Stimulated activated CD4-positive, alpha-beta T cell treated with anti-CD3 and anti-CD28 coated beads, Interleukin-1b, Interleukin-23, amount 100 ng/mL, for 48 hours (primary cell): ENCODE data around the gene ENOX2.
"Not testable (repeated sequence)": the region's sequence is repeated elsewhere in the genome, so short reads cannot be mapped to it uniquely, and the experiment has no call there.

ENCODE experiments used
- DNase-seq: peaks from one replicate; pipeline ENCODE4 v3.0.0-alpha.2; 2020

ENOX2 gene

DNA sequence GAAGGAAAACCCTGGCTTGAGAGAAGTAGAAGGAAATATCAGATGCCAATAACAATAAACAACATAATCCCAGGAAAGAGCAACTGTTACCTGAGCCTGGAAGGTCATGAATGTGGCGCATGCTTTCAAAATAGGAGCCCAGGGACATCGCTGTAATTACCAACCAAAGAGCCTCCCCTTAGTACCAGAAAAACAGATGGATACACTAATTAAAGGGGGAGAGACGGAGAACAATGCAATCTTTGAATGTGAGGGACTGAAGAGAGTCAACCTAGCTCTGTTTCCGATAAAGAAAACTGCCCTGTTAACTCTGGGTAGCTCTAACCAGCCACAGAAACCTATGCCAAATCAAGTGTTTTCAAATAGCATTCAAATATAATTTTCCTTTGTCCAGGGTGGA is 161.4 kb downstream of the ENOX2 start:
- DNase-seq = no peak

DNA sequence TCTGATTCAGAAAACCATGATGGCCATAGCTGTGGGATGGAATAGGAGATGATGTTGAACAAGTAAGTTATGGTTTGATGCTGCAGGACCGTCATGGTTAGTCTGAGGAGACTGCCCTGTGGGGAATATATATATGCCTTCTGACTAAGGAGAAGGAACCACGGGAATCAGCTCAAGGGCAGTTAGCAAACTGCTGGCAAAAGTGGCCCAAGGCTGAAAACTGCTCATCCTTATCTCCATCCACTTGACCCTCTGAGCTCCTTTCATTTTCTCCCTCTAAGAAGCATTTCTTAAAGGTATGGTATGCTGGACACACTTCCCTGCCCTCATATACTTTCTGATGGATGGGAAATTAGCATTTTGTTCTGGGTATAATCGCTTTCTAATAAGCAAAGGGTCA is 161.9 kb downstream of the ENOX2 start:
- no peak for DNase-seq

DNA sequence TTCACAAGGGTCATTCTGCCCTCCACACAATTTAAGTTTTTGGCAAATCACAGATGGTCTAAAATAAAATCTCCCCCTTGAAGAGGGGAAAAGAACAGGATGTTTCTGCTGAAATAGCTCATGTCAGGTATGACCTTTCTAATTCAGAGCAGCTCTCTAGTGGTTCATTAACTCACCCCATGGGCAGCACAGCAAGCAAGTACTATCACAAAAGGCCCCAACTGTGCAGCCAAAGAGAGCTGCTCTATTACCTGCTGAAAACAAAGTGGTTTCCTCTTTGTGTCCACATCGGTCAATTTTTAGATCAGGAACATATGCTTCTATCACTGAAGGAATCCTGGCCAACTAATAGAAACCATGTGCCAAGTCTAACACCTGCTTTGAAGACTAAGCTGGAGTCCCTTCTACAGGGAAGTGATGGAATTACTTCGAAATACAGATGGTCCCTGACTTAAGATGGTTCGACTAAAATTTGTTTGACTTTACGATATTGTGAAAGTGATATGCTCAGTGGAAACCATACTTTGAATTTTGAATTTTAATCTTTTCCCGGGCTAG is 164.3 kb downstream of the ENOX2 start:
- DNase-seq = no peak

DNA sequence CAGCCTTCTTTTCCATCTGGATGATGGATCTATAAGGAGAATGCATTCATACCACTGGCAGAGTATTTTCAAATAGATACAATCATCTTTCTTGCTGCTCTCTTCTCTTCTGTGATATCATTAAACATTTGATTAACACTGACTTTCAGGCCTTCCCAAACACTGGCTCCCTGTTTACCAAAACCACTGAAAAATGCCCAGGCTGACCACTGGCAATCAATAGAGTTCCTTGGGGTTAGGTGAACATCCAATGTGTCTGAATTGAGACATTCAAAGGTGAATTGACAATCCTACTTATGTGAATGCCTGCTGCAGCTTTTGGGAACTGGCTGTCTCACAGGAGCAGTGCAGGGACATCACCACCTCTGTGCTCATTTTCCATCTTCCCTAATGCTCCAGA is 168.3 kb downstream of the ENOX2 start:
- no peak for DNase-seq

DNA sequence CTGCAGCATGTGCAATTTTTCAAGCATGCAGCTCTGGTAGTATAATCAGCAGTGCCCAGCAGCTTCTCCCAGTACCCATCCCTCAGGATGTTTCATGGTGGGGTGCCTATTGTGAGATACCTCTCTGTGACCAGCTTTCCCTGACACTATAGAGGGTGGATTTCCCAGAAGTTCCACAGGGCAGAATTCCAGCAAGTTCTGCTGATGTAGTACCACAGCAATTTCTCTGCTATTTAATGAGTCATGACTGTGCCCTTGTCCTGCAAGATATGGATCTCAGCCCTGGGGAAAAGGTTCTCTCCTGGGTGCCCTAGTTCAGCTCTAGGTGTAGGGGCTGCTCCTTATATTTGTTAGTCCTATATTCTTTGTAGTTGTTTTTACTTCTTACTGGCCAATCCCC is 174.8 kb downstream of the ENOX2 start:
- DNase-seq = no peak

DNA sequence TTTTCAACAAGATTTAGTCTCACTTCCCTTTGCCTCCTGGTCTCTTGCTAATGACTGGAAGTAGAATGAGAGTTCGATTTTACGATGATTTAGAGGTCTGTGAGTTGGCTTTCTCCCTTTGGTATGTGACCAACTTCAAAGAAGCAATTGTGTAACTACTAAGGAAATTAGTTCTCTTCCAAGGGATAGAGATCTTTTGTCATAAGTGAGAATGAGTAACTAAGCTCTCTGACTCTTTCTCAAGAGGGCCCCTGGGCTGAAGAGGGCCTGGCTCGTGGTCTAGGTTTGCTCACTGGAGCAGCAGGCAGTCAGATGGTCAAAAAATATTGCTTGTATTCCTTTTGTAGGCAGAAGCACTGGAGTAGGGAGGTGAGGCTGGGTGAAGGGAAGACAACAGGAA is 176.3 kb downstream of the ENOX2 start:
- DNase-seq = no peak

DNA sequence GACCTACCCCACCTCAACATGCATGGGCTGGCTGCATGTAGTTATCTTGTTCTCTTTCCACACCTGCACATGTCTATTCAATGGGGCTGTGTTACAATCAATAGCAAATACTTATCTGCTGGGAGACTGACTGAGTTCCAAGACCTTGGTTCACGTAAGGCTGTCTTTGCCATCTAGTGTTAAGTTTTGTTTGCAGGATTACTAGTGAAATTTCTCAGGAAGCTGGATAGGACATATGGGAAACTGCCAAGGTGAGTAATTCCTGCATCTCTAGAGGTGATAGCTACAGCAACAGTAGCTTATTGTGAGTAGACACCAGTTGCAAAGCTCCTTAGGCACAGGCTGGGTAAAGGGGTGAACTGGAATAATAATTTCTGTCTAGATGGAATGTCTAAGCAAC is 177.5 kb downstream of the ENOX2 start:
- no peak for DNase-seq

DNA sequence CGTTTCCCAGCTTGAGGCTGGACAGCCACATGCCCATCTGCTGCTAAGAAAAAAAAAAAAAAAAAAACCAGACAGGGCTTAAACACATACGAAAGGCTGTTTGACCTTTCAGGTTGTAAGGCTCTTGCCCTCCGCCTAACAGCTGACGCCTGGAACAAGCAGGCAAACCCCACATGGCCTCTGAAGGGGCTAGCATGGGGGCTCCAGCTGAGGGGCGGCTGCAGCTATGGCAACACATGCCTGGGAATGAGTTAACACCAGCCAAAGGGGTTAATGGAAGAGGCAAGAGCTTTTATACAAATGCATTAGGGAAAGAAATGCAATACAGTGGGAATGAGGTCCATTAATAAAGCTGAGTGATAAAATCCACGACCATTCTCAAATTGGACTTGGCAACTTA is 183.6 kb downstream of the ENOX2 start:
- DNase-seq = no peak

DNA sequence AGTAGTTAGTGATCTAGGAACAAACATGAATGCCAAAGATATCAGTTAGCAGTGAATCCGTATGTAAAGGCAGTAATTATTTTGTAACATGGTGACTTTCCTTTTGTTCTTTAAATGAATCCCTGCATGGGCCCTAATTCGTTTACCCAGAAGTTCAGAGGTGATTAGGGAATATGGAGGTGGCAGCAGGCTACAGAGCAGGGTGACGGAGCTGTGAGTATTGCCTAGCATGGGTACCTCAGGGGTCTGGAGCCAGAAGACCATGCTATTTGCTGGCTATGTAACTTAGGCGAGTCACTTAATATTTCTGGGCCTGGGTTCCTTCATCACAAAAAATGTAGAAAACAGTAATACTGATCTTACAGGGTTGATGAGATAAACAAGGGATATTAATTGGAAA is 184.9 kb downstream of the ENOX2 start:
- DNase-seq = no peak

DNA sequence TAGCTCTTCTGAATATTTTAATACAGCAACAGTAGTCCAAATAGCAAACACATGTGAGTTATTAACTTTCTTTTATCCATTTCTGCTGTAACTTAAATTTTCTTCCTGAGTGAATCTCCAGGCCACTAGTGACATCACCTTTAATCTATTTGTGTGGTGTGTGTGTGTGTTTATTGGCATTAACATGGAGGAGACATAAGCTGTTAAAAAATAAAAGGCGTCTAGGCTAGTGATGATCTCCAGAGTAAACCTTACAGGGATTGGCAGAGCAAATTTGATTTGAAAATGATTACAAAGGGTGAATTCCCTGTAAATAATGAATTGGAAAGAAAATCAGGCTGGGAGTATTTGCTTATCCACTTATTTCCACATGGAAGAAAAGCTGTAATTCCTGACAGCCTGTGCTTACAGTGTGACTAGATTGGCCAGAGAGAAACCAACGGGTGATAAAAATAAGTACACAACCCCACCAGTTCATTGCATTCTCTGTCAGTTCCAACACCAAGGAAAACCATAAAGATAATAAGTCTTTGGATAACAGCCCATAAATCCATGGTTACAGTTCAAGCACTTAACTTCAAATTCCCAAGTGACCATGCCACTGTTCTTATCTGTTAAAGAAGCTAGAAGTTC is 186.1 kb downstream of the ENOX2 start:
- DNase-seq = no peak

DNA sequence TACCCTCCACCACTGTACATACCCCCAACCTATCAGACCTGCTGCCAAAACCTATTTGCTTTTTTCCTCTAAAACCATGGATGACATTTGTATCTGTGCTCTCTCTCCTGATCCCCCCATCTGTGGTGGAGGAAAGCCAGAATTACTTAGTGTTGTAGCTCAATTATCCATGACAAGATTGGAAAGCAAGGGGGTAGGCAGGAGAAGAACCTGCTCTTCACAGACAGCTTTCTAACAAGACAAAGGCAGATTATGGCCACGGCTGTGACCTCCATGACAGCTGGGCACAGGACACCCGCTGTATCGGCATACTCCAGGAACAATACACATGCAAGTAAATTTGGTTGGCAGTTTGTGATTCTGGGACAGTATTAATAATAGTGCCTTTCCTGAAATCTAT is 186.7 kb downstream of the ENOX2 start:
- DNase-seq = no peak

DNA sequence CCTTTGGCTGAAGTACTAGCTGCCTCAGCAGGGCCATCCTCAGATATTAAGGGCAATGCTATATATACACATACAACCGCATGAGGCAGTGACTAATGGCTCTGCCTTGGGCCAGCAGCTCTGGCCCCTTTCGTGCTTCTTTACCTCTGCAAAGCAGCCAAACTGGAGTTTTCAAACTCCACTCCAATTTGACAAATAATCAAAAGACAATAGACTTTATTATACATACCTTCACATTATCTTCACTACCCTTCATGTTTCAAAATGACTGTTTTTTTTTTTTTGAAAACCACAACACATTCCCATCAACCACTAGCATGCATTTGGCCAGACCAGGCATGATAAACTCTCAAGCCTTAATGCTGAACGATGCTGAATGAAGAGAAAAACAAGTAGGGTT is 187.7 kb downstream of the ENOX2 start:
- no peak for DNase-seq

DNA sequence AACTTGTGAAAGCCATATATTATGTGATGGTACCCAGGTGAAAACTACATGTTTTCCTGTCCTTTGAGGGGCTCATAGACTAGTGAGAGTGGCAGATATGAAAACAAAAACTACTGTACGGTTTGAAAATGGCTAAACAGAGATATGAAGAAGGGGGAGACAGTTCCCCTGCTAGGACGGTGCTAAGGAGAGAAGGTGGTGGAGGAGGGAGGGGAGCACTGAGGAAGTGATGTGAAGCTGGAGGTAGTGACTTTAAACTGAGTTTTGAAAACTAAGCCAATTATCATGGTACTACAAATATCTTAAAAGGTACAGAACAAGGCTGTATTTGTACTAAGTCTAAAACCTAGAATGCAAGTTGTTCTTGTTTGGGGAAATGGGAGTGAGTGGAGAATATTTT is 188.3 kb downstream of the ENOX2 start:
- no peak for DNase-seq

DNA sequence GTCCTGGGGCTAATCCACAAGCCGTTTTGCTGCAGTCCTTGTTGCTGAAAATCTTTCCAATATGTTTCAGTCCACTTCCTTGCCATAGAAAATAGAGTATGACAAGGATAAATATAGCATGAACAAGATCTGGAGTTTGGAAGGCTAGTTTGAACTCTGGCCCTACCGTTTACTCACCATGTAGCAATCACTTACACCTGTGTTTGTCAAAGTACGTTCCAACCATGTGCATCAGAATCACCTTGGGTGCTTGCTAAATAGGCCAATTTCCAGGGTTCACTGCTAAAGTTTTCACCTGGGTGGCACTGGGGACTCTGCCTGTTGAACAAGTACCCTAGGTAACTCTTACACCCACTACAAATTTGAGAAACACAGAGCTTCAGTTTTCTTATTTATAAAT is 188.9 kb downstream of the ENOX2 start:
- DNase-seq = no peak

DNA sequence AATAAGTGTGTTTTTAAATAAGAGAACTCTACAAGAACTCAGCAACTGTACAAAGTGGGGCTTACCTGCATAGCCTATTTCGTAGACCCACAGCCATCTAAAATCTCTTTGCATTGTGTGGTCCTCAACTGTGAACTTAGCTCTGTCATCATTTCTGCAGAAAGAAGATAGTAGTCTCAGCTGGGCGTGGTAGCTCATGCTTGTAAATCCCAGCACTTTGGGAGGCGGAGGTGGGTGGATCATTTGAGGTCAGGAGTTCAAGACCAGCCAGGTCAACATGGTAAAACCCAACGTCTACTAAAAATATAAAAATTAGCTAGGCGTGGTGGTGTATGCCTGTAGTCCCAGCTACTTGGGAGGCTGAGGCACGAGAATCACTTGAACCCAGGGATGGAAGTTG is 193.8 kb downstream of the ENOX2 start:
- DNase-seq = not testable (repeated sequence)

DNA sequence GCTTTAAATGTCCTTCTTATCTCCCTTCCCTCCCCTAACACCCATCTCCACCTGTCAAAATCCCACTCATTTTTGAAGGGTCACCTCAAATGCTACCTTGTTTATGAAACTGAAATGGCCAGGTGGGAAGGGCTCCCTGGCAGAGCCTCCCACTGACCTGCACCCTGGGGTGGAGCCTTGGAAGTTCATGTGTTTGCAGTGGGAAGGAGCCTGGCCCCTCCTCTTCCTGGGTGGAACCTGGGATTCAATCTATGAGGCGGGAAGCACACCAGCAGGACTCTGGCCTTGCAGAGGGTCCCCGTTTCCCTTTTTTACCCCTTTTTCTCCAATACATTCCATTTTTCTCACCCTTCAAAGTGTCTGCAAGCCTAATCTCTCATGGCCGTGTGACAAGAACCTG is 197.4 kb downstream of the ENOX2 start:
- DNase-seq = no peak

DNA sequence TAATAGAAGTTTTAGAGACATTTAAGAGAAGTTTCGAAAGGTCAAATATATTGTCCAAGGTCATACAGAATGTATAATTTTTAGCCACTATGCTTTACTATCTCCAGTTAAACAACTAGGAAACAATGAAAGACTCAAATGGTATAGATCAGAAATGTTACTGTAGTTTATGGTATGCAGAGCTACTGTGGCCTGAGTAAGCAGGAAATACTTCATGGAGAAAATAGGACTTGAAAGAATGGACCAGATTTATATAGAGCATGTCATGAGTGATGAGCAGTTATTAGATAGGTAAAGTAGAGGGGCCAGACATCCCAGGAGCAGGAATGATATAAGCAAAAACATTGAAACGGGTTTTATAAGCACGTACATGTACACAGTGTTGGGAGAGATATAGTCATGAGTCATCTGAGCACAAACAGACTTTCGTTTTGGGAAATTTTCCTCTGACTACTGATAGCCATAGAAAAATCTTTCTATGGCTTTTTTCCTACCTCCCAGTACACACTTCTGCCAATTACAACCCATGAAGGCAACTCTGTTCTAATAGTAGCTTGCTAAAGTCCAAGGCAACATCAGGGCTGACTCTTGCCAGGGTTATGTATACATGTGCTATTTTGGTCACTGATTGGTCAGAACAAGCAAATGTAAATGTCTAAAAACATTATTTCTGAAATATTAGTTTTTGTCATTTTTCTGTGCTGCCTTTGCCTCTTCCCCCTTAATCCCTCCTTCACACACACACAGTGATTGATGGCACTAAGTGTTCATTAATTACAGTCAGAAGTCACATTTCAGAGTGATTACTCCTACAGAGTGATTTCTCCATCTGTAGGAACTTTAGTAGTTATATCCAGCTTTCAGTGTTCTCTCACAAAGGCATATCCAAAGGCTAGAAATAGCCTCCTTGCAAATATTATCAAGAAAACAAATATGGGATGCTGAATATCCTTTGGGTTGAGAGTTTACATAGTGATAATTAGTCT is 198.7 kb downstream of the ENOX2 start:
- no peak for DNase-seq

DNA sequence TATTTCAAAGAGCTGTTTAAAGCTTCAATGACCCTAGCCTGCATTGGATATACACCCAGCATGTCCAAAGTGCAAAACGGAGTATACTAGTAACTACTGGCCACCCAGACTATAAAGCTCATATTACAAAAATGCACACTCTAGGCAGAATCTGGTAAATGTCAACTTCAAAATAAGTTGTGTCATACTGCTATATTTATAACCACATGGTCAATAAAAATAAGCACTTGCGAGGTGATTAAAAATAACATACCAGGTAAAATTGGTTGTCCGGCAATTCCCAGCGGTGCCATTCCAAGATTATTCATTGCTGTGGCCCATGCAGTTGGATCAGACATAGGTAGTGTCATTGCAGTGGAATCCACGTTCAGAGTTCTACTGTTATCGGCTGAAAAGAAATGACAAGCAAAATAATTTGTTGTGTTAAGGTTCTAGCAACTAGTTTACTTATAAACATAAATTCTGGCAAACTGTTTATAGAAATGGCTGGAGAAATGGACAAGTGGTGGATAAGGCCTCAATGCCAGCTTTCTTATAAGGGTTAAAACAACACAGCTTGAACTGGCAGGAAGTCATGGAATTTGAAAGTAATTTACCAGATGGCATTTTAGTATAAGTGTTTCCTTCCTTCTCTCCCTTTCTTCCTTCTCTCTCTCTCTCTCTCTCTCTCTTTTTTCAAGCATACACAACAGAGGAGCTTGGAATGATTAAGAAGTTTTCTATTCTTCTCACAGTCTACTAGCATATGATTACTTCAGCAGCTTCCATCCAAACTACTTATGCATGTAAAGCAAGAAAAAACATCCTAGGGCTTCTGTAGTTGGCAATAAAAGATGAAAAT is 199.9 kb downstream of the ENOX2 start:
- no peak for DNase-seq

DNA sequence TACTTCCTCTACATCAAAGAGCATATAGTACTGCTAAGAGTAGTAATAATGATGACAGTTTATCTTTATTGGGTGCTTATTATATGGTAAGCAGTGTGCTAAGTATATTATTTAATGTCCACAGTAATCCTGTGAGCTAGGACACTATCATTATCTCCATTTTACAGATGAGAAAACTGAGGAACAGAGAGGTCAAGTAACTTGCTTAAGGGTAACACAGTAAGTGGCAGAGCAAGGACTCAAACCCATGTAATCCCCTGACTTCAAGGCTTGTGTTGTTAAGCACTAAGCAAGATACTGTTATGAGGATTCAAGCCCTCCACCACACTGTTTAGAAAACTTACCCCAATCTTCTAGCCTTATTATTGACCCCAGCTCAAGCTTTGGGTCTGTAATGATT is 202.4 kb downstream of the ENOX2 start:
- DNase-seq = no peak

DNA sequence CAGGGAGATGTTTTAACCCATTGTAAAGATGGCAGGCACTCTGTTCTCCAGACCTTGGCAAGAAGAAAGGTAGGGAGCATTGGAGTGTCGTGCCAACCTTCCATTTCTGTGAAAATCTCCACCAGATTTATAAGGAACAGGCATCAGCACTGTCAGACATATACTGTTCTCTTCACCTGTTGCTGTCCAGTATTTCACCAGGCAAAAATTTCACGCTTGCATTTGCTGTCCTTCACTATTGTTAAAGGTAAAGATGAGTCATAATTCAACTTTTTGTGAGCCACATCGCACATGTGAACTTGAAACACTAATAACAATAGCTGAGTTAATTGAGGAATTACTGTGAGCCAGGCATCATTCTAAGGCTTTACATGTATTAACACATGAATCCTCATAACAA is 203.4 kb downstream of the ENOX2 start:
- no peak for DNase-seq

DNA sequence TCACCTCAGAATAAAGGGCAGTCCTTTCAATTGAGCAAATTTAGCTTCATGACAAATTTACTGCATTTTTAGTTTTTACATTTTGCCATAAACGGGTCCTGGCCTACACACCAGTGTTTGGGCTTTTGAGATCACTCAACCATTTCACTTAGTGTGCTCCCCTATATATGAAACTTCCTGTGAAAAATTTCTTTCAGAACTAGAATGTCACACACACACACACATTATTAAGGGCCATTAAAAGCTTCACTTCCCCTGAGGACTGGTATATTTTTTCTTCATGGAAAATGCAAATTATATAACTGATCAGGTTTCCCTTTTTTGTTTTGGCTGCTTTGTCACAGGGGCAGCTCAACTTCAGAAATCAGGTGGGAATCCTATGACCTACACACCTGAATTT is 206.5 kb downstream of the ENOX2 start:
- no peak for DNase-seq

DNA sequence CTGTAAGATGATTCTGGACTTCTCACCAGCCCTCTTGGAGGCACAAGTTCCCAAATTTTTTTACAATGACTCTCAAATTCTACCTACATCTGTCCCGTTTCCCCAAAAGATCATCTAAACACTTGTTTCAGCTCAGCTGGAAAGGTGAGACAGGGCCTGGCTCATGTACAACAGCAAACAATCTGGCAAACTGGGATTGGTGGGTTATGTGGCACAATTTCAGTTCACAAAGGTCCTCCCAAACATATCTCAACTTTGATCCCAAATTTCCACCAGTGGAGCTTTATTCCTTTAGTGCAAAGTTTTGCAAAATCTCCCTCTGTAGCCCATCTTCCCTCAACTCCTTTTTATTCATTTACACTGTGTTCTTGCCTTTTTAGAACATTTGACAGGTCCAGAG is 207.1 kb downstream of the ENOX2 start:
- no peak for DNase-seq

DNA sequence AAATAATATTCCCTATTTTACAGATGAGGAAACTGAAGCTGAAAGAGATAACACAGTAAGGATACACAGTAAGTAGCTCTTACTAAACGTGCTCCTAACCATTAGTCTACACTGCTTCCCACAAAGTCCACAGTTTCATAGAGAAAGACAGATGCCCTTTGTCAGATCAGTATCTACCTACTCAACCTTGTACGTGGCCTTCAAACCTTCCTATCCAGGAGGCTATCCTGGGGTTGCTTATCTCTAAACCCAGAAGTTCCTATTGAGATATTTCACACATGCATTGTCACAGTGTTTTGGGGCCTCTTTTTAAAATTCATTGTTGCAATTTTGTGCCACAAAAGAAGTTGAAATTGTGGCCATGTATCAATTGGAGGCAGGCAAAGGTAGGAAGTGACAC is 208.0 kb downstream of the ENOX2 start:
- no peak for DNase-seq
